Stimulated activated CD8-positive, alpha-beta memory T cell treated with anti-CD3 and anti-CD28 coated beads, Interleukin-7, amount 100 ng/mL, for 24 hours (primary cell): Measurements from ENCODE around the gene PHIP.

Experiments used
- DNase-seq: peaks from one replicate; pipeline ENCODE4 v3.0.0-alpha.2; 2020; ENCODE audit warnings: low read depth

The PHIP gene

DNA sequence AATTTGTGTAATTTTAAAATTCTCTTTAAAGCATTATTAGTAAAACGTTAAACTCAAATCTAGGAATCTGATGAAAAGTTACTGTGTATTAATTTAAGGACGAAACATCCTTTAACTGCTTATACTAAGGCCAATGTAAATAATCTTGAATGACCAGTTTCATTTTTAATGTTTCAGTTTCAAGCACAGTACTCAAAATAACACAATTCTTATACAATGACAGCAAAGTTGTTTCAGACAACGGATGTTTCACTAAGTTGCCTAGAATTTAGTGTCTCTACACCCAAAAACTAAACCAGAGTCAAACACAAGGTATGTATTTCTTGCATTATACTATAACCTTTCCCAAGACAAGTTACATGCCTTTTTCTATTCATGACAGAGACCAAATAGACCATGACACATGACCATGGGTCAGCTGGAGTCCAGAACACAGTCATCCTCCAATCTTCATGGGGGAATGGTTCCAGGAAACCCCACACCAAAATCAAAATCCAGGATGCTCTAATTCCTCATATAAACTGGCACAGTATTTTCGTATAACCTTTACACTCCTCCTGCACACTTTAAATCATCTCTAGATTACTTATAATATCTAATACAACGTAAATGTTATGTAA lies 7.7 kb downstream of the PHIP start:
- no peak for DNase-seq

DNA sequence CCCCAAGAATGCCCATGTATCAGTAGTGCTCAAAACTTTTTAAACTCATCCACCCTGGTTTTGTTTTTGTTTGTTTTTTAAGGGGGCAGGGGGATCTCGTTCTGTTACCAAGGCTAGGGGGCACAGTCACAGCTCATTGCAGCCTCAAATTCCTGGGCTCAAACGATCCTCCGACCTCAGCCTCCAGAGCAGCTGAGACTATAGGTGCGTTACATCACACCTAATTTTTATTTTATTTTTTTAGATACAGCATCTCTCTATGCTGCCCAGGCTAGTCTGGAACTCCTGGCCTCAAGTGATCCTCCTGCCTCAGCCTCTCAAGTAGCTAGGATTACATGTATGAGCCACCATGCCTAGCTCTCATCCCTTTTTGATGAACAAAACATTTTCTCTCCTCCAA lies 11.2 kb downstream of the PHIP start:
- DNase-seq: no peak

DNA sequence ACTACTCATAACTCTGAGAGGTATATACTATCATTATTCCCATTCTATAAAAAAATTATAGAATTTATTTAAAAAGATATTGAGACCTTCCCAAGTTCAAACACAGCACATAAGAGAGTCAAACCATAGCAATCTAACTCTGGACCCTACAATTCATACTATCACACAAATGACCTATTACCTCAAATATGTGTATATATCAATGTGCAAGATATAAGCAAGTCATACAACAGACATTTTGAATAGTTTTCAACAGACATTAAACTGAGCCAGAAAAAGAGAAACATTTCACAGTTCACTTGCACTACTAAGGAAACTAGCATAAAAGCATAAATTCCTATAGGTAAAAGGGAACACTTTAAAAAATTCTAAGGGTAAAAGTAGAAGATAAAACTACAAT lies 11.7 kb downstream of the PHIP start:
- no peak for DNase-seq

DNA sequence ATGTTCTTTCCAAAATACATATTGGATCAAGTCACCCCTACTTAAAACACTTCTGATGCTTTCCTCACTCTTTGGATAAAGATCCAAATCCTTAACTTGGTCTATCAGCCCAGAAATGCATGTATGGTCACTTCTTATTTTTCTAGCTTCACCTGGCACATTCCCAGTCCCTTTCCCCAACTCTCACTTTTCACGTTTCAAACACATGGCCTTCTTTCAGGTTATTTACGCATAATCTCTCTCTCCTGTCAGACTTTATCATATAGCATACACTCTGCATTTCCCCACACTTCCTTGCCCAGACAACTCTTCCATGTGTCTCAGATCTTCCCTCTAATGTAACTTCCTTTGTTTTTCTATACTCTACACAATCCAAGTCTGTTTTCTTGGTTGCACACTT lies 12.8 kb downstream of the PHIP start:
- DNase-seq: no peak

DNA sequence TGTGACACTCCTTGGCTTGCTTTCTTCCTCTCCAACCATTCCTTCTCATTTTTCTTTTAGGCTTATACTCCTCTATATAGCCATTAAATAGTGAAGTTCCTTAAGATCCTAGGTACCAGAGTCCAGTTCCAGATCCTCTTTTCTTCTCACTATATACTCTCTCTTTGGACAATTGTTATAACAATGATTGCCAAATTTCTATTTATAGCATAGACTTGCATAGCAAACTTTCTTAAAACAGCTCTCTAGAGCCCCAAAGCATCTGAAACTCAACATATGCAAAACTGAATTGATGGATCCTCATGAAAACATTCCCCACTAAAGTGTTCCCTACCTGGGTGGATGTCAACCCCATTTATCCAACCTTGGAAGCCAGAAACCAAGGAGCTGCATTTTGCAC lies 13.4 kb downstream of the PHIP start:
- no peak for DNase-seq

DNA sequence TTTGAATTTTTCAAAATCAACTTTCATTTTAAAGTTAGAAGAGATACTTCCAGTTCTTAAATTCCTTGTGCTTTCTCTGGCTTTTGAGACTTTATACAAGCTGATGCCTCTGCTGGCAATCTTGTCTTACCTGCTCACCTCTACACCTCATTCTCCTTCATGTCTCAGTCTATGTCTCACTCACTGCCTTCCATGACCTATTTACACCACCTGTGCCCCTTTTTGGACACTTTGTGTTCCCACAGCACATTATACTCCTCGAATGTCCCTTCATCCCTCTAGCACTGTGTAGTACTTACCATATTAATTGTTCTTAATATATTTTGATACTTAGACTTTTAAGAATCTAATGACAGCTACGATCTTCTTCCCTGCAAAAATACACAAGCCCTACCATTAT lies 15.3 kb downstream of the PHIP start:
- no peak for DNase-seq

DNA sequence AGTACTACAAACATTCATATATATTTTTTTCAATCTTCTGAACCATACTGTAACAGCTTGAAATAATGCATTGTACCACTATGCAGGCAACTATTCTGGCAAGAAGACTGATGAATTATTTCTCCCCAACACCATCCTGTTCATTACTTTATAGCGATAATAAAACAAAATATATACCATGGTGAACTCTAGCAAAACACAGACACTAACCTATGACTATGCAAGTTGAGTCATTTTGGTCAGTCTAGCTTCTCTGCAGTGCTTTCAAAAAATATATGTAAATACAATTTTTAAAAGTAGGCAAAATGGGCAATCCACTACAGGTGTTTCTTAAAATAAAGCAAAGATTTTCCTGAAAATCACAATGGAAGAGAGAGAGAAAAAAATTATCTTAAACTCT lies 20.3 kb downstream of the PHIP start:
- no peak for DNase-seq

DNA sequence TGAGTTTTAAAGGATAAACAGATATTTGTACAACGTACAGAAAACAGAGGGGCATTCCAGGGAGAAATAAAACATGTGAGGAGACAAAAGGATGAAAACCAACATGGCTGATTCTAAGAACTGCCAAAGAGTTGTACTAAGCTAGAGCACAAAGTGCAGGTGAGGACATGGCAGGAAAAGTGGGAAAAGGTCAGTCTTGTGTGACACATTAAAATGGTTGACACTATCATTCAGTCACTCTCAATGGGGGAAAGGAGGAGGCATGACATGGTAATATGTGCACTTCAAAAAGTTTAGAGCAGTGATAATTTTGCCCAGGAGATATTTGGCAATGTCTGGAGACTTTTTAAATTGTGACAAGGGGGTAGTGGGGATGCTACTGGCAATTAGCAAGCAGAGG lies 21.8 kb downstream of the PHIP start:
- no peak for DNase-seq

DNA sequence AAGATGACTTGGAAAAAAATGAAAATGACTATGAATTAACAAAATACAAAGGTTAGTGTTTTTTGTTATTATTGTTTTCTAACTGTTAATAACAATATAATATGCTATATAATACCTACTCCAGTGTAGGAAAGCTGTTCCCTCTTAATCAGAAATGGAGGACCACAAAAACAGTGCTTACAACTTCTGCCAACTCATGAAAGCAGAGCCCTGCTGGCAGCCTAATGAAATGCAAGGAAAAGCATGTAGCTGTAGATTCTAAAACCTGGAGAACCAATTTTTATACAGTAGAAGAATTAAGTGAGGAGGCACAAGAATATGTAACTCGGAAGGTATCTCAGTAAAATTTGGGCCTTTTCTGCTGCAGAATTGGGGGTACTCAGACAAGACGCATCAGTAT lies 29.4 kb downstream of the PHIP start:
- DNase-seq: no peak

DNA sequence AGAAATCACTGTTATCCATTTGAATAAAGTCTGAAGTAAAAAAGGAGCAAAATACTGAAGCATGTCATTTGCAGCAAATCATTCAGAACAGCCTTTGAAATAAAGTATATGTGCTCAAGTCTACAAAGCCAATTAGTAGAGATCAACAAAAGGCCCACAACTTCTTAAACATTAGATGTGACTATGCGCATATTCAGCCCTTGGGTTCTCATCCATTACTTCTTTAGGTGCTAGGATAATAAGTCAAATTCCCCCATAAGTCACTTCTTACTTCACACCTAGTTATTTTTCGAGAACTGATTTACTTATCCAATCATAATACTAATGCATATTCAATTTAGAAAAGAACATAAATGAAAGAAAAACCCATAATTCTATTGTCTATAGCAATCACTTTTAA lies 31.0 kb downstream of the PHIP start:
- DNase-seq: no peak

DNA sequence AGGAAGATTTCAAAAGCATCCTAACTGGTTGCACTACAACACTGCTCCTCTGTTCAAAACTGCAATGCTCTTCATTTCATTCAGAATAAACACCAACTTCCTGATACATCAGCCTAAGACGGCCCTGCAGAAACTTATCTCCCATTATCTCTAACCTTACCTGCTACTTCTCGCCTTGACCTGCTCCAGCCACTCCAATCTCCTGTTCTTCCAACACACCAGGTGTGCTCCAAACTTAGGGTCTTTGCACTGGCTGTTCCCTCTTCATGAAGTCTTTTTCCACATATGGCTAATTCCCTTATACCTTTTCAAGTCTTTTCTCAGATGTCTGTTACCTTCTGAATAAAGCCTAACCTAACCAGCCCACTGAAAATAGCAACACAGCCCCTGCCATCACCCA lies 32.1 kb downstream of the PHIP start:
- no peak for DNase-seq

DNA sequence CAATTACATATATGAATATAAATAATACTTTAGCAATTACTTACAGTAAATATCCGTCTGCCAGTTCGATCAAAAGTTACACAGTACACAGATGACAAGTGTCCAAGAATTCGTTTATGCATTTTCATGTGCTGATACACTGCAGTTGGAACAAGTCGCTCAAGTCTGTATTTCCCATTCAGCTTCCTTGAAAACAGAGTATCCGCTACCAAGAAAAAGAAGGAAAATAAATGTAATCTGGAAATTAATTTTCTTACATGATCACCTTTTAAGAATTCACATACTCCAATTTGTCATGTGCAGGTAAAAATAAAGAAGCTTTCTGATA lies 35.3 kb downstream of the PHIP start:
- no peak for DNase-seq

DNA sequence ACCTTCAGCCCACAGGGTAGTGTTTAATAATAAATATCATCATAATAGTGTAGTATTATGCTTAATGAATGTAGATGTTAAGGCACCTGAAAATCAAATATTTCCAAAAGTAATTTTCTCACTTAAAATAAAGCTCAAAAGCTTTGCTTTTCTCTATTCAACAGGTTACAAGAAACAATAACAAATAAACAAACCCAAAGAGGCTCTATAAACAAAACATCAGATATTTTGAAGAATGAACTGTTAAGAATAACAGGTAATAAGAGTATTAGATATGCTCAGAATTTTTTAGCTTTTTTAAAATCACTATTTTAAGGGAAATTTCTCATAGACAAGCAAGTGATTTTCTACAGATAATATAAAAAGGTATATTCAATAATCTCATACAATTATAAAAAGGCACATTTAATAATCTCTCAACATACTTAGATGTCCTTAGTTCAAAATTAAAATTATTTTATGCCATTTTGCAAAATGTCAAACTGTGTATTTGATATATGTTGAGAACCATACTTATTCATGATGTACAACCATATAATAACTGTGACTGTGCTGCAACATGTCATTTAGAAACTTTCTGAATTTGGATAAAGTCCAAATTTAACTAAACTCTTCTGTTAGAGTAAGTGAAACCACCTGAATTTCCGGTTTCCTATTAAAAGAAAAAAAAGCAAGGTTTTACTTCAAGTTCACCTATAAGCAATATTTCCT lies 35.8 kb downstream of the PHIP start:
- DNase-seq: no peak

DNA sequence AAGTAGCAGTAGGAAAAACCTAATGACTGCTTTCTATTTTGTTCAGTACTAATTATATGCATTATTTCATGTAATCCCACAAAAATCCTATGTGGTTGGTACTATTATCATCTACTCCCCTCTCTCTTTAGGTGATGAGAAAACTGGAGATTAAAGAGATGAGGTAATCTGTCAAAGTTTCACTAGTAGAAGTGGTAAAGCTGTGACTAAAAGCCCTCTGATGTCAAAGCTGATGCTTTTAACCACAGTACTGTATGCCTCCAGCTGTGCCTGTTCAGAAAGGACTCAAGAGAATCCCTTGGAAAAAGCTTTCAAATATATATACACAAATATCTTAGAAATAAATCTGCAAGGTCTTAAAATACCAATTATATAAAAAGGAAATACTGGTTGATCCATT lies 38.0 kb downstream of the PHIP start:
- no peak for DNase-seq

DNA sequence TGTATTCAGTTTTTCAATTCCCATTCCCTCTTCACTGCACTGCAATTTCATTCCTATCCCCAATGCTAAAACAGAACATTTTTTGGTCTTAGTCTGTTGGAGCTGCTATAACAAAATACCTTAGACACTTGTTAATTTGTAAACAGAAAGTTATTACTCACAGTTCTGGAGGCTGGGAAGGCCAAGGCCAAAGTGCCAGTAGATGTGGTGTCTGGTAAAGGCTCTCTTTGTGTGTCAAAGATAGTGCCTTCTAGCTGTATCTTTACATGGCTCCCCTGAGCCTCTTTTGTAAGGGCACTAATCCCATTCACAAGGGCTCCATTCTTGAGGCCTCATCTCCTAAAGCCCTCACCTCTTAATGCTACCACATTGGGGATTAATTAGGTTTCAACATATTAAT lies 40.0 kb downstream of the PHIP start:
- DNase-seq: no peak

DNA sequence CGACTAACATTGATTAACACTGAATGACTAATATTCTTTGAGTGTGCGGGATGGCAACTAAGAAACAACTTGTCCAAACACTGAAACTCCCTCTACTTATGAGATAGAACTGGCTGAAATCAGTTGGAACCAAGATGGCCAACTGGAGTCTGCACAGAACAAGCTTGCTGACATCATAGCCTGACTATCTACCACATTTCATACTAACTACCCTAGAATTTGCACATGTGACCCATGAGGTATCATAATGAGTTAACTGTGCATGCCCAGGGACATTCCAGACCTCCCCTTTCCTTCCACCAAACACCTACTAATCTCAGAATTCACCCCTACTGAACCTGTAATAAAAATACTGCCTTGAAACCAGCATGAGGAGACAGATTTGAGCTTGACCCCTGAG lies 43.2 kb downstream of the PHIP start:
- DNase-seq: no peak

DNA sequence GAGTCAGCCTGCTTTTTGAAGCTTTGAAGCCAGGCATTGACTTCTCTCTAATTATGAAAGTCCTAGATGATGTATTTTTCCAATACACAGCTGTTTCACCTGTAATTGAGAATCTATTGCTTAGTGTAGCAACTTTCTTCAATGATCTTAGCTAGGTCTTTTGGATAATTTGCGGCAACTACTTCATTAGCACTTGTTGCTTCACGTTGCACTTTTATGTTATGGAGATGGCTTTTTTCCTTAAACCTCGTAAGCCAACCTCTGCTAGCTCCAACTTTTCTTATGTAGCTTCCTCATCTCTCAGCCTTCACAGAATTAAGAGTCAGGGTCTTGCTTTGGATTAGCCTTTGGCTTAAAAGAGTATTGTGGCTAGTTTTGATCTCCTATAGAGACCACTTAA lies 44.8 kb downstream of the PHIP start:
- DNase-seq: no peak

DNA sequence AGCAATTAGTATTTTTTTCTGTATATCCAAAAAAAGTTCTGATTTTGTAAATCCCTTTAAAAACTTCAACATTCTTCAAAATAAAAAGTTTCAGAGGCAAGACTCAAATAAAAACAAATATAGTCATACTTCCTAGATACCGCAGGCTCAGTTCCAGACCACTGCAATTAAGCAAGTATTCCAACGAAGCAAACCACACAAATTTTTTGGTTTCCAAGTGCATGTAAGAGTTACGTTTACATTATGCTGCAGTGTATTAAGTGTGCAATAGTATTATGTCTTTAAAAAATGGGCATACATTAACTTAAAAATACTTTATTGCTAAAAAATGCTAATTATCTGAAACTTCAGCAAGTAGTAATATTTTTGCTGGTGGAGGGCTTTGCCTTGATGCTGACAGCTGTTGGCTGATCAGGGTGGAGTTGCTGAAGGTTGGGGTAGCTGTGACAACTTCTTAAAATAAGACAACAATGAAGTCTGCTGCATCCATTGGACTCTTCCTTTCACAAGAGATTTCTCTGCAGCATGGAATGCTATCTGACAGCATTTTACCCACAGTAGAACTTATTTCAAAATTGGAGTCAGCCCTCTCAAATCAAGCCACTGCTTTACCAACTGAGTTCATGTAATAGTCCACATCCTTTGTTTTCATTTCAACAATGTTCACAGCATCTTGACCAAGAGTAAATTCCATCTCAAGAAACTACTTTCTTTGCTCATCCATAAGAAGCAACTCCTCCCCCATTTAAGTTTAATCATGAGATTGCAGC lies 46.0 kb downstream of the PHIP start:
- DNase-seq: no peak

DNA sequence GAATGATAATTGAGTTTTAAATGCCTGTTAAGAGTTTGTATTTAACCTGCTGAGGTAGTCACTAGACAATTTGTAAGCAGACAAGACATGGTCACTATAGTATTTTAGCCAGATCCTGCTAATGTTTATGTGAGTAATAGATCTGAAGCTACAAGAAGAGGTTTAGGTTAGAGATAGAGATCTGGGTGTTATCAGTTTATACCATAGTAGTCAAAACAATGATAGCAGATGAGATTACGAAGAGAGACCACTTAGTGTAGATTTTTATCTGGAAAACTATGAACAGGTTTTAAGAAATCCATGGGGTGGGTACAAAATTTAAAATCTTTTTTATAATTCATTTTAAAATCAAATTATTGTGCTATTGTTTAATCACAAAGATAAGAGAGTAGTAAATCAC lies 47.5 kb downstream of the PHIP start:
- DNase-seq: no peak

DNA sequence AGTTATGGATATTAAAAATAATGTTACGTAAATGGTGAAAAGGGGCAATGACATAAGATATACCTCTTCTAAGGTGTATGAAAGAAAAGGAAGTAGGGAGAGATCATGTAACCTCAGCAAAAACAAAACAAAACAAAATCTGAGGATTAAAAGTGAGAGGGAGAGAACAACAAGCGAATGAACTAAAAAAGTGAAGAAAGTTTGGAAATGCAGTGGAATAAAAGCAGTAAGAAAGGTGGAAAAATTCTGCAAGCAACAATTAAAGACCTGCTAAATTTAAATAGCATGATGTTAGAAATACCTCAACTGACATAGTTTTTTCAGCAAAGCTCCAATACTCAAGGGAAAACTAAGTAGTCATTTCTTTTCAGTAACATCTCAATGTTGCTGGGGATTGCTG lies 48.0 kb downstream of the PHIP start:
- no peak for DNase-seq

DNA sequence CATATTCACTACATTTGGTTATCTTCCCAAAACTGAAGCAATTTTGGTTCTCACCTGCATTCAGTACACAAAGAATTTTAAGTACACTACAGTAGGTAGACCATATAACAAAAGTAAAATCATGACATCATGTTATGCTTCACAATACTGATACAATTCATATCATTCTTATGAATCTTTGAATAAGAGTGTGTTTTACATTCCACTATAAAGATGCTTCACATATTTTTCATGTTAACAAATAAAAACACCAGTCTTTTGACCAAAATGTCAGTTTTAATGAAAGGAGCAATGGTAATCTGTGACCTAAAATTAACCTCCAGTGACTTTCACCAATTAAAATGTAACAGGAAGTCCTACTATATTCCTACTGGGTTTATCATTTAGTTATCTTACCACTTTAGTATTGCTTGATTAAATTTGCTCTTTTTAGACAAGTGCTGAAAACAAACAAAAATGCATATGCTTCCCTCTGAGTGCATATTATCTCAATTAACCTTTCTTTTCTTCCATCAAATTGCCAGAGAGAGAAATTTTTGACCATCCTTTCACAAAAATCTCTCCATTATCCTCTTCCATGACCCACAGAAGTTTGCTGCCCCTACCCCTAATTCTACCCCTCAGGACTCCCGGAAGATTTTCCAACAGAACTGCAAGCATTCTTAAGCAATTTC lies 49.3 kb downstream of the PHIP start:
- no peak for DNase-seq

DNA sequence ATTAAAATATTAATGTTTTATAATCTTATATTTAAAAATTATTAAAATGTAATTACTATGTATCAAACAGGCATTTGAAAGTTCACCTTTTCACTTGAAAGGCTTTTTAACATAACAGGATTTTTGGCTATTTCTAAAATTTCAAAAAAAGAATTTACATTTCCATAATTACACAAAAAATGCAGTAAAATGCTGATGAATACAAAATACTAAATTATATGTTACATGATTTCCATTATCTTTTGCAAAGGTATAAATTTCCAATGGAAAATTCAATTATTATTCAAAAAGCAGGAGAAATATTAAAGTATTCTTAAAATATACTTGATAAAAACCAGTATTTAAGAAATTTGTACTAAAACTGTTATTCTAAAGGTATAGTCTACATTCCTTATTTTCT lies 66.1 kb downstream of the PHIP start:
- DNase-seq: no peak

DNA sequence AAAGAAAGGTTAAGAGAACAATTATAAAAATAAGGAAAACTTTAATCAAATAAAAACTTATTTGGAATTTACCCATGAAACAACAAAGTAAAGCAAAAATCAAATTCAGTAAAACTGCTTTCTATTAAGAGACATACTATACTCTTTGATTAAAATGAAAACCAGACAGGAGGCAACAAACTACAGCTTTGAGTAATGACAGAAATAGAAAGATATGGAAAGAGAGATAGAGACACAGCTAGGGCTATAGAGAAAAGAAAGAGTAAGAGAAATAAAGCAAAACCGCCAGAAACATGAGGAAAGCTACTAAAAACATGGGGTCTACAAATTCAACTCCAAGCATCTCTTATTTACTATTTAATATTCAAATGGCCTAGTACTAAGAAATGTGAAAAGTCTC lies 67.6 kb downstream of the PHIP start:
- no peak for DNase-seq
